Immature natural killer cell (primary cell): ENCODE measurements around the gene MACROD2. TPM values are rescaled to one million over a fixed set of nuclear protein-coding genes. Genes with fewer than 3 reads are reported as not detected.

Experiments
- DNase-seq, 3 donors: peaks; one replicate each; pipeline ENCODE4 v3.0.0; 2022; ENCODE audit warnings: mixed read lengths in 1 of 3
- H3K27ac Mint-ChIP-seq, 6 donors: one replicate each; pipeline ENCODE4 v1.8.0; 2020; ENCODE audit warnings: mixed read lengths in 6 of 6, mild to moderate bottlenecking in 5 of 6, inconsistent platforms in 4 of 6, moderate library complexity in 3 of 6
- H3K27me3 Mint-ChIP-seq, 3 donors: one replicate each; pipeline ENCODE4 v1.8.0; 2020 to 2021; ENCODE audit warnings: low read depth in 3 of 3, mild to moderate bottlenecking in 3 of 3, mixed read lengths in 3 of 3, moderate library complexity in 3 of 3, inconsistent platforms in 1 of 3
- H3K36me3 Mint-ChIP-seq, 3 donors: one replicate each; pipeline ENCODE4 v1.8.0; 2020; ENCODE audit warnings: mixed read lengths in 3 of 3, inconsistent platforms in 2 of 3, mild to moderate bottlenecking in 2 of 3
- H3K4me1 Mint-ChIP-seq, 2 donors: one replicate each; pipeline ENCODE4 v1.8.0; 2020; ENCODE audit warnings: inconsistent platforms in 2 of 2, mild to moderate bottlenecking in 2 of 2, mixed read lengths in 2 of 2, moderate library complexity in 1 of 2
- H3K4me3 Mint-ChIP-seq, 5 donors: one replicate each; pipeline ENCODE4 v1.8.0; 2020; ENCODE audit warnings: mild to moderate bottlenecking in 5 of 5, mixed read lengths in 5 of 5, inconsistent platforms in 3 of 5, moderate library complexity in 3 of 5
- H3K9me3 Mint-ChIP-seq, 6 donors: one replicate each; pipeline ENCODE4 v1.8.0; 2020; ENCODE audit warnings: mild to moderate bottlenecking in 6 of 6, mixed read lengths in 6 of 6, inconsistent platforms in 4 of 6, moderate library complexity in 3 of 6
- polyA plus RNA-seq, 3 donors: library from polyadenylated mRNA; unstranded; fragments of 300-500 nt; fragmentation: Illumina TruSeq; gene quantifications; one replicate each; pipeline ENCODE4 v1.2.3, GENCODE V29; 2021

MACROD2 gene
- polyA plus RNA-seq, 3 donors from 2014 or later: not detected

DNA sequence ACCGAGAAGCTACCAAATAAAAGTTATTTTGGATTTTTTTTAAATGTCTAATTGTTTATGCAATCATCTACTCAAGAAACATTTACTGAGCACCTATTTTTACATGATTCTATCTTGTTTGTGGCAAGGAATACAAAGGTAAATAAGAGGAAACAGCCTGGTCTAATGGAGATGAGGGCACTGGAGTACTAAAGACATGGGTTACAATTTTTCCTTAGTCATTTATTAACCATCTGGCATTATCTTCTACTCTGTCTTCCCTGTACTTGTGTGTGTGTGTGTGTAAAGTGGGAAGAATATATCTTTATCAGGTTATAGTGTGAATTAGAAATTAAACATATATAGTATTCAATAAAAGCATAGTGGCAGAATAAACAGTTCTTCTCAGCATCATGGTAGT lies 797.6 kb downstream of the MACROD2 start:
- Mint-ChIP-seq H3K27ac (no peak overlapping the region), H3K36me3 (no peaks in the 10 kb centered on the region), H3K27me3 (peaks cover 0 to 2% (median 2%) of the 10 kb centered on the region in 3 donors), H3K4me3 (no peak overlapping the region), H3K9me3 (peaks cover 4 to 36% (median 17%) of the 10 kb centered on the region in 6 donors), H3K4me1 (no peaks in the 10 kb centered on the region)
- no peak for DNase-seq

DNA sequence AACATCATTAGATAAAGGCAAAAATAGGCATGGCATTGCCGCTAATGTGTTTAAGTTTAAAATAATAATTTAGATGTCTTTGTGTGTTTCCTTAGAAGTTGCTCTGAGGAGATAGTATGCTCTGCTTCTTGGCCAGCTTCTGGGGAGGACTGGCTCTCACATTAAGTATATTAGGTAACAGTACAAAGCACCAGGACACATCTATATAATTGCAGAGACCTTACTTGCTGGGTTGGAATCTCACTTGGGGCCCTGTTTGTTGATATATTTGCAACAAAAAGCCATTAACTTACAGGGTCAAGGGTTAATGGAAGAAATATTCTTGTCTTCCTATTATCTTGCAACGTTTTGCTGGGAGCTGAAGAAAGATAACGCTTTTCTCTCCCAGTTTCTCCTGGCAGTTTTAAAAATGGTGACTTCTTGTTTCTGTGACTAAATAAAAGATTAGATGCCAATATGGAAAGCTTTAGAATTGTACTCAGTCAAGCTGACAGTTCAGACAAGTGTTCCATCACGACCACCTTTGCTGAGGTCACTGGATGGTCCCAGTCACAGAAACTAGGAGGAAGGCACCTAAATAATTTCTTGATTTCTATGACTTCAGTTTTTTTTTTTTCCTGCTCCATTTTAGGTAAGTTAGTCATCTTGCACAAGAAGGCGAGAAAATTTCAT lies 804.4 kb downstream of the MACROD2 start:
- Mint-ChIP-seq H3K36me3 (no peaks in the 10 kb centered on the region), H3K9me3 (peaks cover 7 to 34% (median 15%) of the 10 kb centered on the region in 6 donors), H3K27ac (no peak overlapping the region), H3K4me3 (no peak overlapping the region), H3K27me3 (peaks cover 0 to 4% (median 2%) of the 10 kb centered on the region in 3 donors), H3K4me1 (no peaks in the 10 kb centered on the region)
- DNase-seq: no peak

DNA sequence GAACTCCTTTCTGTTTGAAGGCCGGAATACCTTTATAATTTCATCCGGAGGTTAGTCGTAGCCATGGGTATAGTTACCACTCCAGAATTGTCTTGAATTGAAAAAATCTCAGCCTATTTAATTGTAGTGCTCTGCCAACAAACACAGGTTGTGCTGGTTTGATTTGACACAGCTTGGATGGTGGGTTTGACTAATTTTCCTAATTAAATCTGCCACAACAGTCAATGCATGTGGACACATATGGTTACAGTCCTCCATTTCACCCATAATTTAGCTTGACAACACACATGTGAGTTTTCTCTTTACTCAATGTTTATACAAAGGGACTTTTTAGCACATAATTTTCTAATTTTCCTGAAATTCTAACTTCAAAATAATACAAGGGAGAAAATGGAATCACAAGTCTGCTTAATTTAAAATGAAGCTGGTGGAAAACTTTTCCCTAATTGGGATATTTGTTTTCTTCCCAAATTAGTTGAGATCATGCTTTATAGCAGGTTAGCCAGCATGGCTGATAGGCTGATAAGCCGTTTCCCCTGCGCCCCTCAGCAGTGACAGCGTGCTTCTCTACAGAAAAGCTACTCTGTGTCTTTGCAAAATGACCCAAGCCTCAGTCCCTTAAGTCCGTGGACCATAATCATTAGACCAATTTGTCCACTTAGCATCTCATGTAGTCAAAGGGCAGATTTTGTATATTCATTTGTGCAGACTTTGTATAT lies 805.5 kb downstream of the MACROD2 start:
- H3K27ac Mint-ChIP-seq: no peak overlapping the region
- H3K4me3 Mint-ChIP-seq: no peak overlapping the region
- H3K9me3 Mint-ChIP-seq: peaks cover 5 to 37% (median 16%) of the 10 kb centered on the region in 6 donors
- no peaks in the 10 kb centered on the region for H3K4me1 Mint-ChIP-seq
- peaks cover 0 to 4% (median 2%) of the 10 kb centered on the region in 3 donors for H3K27me3 Mint-ChIP-seq
- no peaks in the 10 kb centered on the region for H3K36me3 Mint-ChIP-seq
- DNase-seq: no peak

DNA sequence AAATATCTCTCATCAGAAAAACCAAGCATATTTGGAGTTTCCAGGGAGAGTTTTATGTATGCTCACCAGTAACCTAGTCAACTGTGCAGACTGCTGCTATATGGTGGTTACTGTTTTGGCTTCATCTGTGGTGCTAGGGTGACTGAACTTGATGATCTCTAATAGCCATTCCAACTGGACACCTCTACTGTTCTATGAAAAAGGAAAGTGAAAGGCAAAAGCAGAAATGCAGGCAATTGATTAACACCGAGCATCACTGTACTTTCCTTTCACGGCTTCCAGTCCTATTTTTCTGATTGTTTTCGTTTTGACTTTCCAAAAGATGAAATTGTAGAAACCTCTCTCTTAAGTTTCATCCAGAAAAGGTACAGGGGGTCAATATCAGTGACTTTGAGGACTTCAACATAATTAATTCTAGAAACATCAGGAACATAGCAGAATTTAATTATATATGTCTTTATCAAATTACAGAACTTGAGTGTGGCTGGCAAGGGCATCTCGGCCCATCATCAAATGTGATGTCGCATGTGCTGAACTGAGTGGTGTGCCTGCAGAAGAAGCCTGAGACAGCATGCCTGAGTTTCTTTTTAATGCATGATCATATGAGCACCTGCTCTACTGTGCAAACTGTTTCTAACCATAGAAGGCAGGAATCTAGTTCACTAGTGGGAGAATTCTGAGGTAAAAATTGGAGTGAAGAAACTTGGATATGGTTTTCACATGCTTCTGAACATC lies 806.4 kb downstream of the MACROD2 start:
- H3K27me3 Mint-ChIP-seq: peaks cover 0 to 4% (median 2%) of the 10 kb centered on the region in 3 donors
- no peaks in the 10 kb centered on the region for H3K4me1 Mint-ChIP-seq
- no peak overlapping the region for H3K27ac Mint-ChIP-seq
- H3K36me3 Mint-ChIP-seq: no peaks in the 10 kb centered on the region
- H3K4me3 Mint-ChIP-seq: no peak overlapping the region
- no peak for DNase-seq
- H3K9me3 Mint-ChIP-seq: peaks cover 5 to 39% (median 16%) of the 10 kb centered on the region in 6 donors

DNA sequence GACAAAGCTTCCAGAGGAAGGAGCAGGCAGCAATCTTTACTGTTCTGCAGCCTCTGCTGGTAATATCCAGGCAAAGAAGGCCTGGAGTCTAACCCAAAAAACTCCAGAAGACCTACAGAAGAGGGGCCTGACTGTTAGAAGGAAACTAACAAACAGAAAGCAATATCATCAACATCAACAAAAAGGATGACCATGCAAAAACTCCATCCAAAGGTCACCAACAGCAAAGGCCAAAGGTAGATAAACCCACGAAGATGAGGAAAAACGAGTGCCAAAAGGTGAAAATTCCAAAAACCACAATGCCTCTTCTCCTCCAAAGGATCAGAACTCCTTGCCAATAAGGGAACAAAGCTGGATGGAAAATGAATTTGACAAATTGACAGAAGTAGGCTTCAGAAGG lies 811.9 kb downstream of the MACROD2 start:
- DNase-seq: no peak
- Mint-ChIP-seq H3K4me3 (no peak overlapping the region), H3K27me3 (peaks cover 0 to 2% (median 0%) of the 10 kb centered on the region in 3 donors), H3K4me1 (no peaks in the 10 kb centered on the region), H3K9me3 (peaks cover 10 to 66% (median 38%) of the 10 kb centered on the region in 6 donors), H3K27ac (no peak overlapping the region), H3K36me3 (no peaks in the 10 kb centered on the region)

DNA sequence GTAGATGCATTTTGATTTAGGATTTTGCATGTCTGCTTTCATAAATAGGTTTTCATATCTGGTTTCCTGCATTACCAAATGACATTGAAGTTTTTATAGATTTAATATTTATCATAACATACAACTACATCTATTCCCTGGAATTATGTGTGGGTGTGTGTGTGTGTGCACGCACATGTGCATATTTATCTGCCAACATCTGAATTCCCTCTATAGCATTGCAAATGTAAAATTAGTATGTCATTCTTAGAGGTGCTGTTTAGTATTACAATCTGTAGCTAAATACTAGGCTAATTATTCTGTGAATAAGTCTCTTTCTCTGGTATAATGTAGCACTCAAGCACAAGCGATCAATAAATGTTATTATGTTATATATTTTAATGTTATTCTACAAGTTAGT lies 820.0 kb downstream of the MACROD2 start:
- Mint-ChIP-seq H3K9me3 (peaks cover 8 to 72% (median 20%) of the 10 kb centered on the region in 6 donors), H3K4me1 (no peaks in the 10 kb centered on the region), H3K4me3 (no peak overlapping the region), H3K27me3 (peaks cover 0 to 2% (median 0%) of the 10 kb centered on the region in 3 donors), H3K36me3 (no peaks in the 10 kb centered on the region), H3K27ac (no peak overlapping the region)
- no peak for DNase-seq

DNA sequence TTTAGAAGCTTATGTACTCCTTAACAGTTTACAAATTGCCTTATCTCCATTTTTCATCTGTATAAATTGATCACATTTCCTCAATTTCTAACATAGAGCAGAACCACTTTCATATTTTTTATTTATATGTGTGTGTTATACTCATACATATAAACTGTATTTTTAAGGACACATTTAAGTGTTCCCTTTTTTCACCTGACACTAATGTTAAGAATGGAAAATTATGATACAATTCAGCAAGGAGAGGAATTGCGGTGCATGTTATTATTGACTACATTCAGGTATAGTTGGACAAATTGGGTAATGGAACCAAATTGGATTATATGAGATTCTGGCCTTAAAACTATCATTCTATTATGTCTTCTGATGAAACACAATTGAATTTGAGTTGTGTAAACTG lies 821.2 kb downstream of the MACROD2 start:
- Mint-ChIP-seq H3K27me3 (peaks cover 0 to 2% (median 0%) of the 10 kb centered on the region in 3 donors), H3K27ac (no peak overlapping the region), H3K36me3 (no peaks in the 10 kb centered on the region)

DNA sequence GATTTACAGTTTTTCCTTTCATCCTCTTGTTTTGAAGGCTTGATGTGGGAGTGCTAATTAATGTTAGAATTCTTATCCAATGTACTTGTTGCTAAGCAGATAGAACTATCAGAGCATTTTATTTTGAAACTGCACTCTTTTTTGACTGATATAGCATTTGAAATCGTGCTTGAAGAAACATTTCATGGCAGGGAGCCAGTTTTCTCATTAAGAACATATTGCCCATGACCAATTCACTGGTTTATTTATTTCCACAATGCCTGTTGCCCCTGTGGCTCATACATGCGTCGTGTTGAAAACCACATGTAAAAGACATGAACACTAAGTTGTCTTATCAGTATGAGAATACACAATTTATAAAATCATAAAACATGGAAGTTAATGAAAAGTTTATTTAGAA lies 821.8 kb downstream of the MACROD2 start:
- Mint-ChIP-seq H3K9me3 (peaks cover 9 to 66% (median 20%) of the 10 kb centered on the region in 6 donors), H3K36me3 (no peaks in the 10 kb centered on the region), H3K4me1 (no peaks in the 10 kb centered on the region), H3K27me3 (peaks cover 0 to 2% (median 0%) of the 10 kb centered on the region in 3 donors), H3K27ac (no peak overlapping the region), H3K4me3 (no peak overlapping the region)
- DNase-seq: no peak

More for the DNA sequence above, 821.2 kb downstream of the MACROD2 start:
- Mint-ChIP-seq H3K4me3 (no peak overlapping the region), H3K4me1 (no peaks in the 10 kb centered on the region), H3K9me3 (peaks cover 9 to 70% (median 20%) of the 10 kb centered on the region in 6 donors)
- DNase-seq: no peak

DNA sequence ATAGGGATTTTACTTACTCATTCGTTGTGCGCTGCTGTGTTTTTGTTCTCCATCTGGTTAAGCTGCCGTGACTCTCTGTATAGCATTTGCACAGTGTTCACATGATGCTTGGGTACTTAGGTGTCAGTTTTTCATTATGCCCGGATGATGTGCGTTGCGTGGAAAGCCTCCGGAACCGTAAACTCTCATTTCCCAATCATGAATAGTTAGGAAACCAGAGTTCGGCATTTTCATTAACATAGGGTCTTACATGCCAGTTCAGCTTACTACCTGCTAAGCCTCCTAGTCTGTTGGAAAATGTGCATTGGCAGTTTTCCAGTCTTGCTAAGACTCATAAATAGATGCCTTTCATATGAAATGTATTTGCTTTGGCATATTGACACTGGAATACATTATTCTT lies 825.5 kb downstream of the MACROD2 start:
- Mint-ChIP-seq H3K4me3 (no peak overlapping the region), H3K9me3 (peaks cover 7 to 72% (median 20%) of the 10 kb centered on the region in 6 donors), H3K27me3 (no peaks in the 10 kb centered on the region), H3K27ac (no peak overlapping the region), H3K36me3 (peaks cover 0 to 3% (median 0%) of the 10 kb centered on the region in 3 donors), H3K4me1 (no peaks in the 10 kb centered on the region)
- no peak for DNase-seq

DNA sequence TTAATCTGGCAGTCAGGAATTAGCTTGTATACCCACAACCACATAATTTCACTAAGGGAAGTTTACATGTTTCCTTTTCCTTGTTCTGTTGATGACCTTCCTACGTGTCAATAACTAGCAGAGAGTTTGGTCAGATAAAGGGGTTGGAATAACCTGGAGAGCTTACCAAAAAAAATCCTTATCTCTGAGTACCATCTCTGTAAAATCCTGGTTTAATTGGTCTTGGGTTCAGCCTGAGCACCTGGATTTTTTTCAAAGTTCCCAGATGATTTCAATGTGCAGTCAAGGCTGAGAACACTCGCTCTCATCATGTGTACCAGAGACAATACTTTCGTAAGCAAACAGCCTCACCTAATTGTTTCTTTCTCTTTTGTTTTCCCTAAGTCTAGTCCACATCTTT lies 825.9 kb downstream of the MACROD2 start:
- peaks cover 7 to 69% (median 20%) of the 10 kb centered on the region in 6 donors for H3K9me3 Mint-ChIP-seq
- DNase-seq: no peak
- no peaks in the 10 kb centered on the region for H3K4me1 Mint-ChIP-seq
- H3K4me3 Mint-ChIP-seq: no peak overlapping the region
- H3K36me3 Mint-ChIP-seq: peaks cover 0 to 3% (median 0%) of the 10 kb centered on the region in 3 donors
- no peak overlapping the region for H3K27ac Mint-ChIP-seq
- no peaks in the 10 kb centered on the region for H3K27me3 Mint-ChIP-seq

DNA sequence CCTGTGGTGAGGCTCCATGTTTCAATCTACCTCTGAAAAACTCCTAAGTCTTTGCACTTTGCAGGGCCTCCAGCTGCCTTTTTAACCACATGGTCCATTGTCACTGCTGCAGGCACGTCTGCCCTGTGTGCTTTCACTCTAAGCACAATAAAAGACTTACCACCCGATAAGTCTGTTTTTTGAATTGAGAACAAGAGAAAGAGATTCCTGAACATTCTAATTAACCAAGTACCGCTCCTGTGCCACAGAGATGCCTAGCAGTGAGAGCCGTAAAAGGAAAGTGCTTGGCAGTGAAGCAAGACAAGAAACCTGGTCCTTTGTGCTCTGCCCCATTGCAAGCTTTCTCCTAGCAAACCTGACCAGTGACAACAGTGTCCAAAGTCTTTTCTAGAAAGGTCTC lies 829.7 kb downstream of the MACROD2 start:
- DNase-seq: no peak
- Mint-ChIP-seq H3K27ac (no peak overlapping the region), H3K36me3 (peaks cover 0 to 3% (median 0%) of the 10 kb centered on the region in 3 donors), H3K9me3 (peaks cover 0 to 46% (median 10%) of the 10 kb centered on the region in 6 donors), H3K27me3 (no peaks in the 10 kb centered on the region), H3K4me1 (no peaks in the 10 kb centered on the region), H3K4me3 (no peak overlapping the region)

DNA sequence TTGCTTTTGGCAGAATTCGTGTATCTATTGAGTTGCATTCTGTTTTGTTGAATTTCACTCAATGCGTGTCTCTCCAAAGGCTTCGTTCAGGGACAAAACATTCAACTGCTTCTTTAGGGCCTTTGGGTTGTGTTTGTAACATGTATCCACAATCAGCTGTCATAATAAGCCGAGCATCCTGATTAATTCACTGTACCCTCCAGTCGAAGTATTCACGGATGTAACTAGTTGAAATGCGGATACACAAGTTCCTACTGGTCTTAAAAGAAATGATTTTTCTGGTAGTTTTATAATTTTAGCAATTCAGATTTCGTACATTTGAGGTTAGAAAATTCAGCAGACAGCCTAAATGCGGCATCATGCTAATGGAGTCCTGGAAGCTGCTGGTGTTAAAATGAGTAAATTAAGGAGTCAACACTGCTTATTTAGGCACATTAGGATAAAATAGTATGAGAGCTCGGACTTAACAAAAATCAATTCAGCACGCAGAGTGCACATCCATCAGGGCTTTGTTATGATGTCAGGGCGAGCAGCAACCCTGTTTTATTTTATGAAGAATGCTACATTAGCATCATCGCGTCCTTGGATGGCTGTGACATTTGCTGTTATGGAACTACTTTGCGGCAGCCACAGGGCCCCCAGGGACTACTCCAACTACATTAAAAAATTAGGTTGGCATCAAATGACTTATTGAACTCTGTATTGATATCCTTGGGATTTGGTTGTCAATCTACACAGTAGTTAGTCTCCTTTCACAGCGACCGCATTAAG lies 831.4 kb downstream of the MACROD2 start:
- no peak overlapping the region for H3K27ac Mint-ChIP-seq
- peaks cover 0 to 35% (median 7%) of the 10 kb centered on the region in 6 donors for H3K9me3 Mint-ChIP-seq
- no peak for DNase-seq
- H3K4me3 Mint-ChIP-seq: no peak overlapping the region
- H3K36me3 Mint-ChIP-seq: peaks cover 0 to 3% (median 0%) of the 10 kb centered on the region in 3 donors
- H3K4me1 Mint-ChIP-seq: no peaks in the 10 kb centered on the region
- no peaks in the 10 kb centered on the region for H3K27me3 Mint-ChIP-seq

DNA sequence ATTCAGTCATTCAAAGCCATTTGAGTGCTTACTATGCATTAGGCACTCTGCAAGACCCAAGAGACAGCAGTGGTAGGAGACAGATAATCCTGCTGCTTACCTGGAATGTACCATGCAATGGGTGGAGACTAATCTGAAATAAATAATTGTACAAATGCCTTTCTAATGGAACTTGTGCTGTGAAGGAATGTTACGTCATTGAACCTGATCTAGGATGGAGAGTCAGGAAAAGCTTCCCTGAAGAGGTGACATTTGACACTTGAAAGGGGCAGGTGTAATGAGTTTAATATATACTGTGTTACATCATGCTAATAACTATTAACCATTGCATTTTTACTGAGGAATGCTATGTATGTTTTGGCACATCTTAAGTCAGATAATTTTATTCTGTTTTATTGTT lies 833.1 kb downstream of the MACROD2 start:
- Mint-ChIP-seq H3K4me1 (no peaks in the 10 kb centered on the region), H3K4me3 (no peak overlapping the region), H3K36me3 (peaks cover 0 to 3% (median 0%) of the 10 kb centered on the region in 3 donors), H3K27me3 (no peaks in the 10 kb centered on the region), H3K27ac (no peak overlapping the region), H3K9me3 (peaks cover 5 to 35% (median 9%) of the 10 kb centered on the region in 6 donors)
- DNase-seq: no peak
